Amygdala (tissue), 56 donors: ENCODE measurements around the gene PRKCH.
"Not testable (repeated sequence)": the region's sequence is repeated elsewhere in the genome, so short reads cannot be mapped to it uniquely, and the experiment has no call there.

Experiments
- DNase-seq, 56 donors: peaks; one replicate each; lab custom pipeline; 2025; lab: John Stamatoyannopoulos, UW

PRKCH gene

DNA sequence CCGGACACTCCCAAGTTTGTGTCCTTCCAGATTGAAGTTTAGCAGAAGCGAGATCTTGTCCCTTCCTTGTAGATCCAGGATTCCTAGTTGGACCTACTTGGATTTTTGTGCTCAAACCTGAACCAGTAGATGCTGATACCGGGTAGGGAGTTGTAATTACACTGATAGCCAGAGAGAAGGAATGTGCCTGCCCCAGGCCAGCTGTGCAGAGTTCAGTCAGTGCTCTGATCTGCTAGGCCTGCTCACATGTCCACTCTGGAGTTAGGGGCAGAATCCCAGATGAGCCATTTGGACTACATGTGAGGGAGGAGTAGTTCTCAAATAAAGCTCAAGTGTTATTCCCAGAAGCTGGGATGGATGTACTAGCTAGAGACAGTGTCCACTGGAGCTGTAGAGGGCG lies 65.7 kb downstream of the PRKCH start:
- DNase-seq = no peak

- DNase-seq = peak in 1 of 56 donors; percentile 4
Observed at GRCh38 chr14:61388173-61388975, 67.0 kb downstream of the PRKCH start.

DNA sequence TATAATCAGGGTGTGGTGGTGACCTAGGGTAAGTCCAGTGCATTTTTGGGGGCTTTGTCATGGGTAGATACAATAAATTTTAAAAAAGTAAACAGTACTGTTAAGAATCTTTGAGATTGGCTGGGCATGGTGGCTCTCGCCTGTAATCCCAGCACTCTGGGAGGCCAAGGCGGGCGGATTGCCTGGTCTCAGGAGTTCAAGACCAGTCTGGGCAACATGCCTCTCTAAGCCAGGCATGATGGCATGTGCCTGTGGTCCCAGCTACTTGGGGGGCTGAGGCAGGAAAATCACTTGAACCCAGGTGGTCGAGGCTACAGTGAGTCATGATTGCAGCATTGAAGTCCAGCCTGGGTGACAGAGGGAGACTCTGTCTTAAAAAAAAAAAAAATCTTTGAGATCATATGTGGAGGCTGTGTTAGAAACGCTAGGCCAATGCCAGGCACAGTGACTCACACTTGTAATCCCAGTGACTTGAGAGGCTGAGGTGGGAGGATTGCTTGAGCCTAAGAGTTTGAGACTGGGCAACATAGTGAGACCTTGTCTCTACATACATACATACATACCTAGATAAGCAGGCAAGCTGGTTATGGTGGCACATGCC lies 67.7 kb downstream of the PRKCH start:
- no peak for DNase-seq

GRCh38 chr14:61391119-61391518 lies 69.7 kb downstream of the PRKCH start:
- DNase-seq = no peak

DNA sequence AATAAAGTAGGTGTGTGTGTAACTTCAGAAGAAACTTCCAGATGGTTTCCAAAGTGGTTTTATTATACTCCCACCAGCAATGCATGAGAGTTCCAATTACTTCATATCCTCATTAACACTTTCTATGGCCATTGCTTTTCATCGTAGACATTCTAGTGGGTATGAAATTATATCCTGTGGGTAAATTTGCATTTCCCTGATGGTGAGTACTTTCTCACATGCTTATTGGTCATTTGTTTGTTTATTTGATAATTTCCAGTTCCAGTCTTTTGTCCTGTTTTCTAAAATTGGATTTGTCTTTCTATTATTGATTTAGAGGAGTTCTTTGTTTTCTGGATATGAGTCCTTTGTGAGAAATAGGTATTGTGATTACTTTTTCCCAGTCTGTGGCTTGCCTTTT lies 70.9 kb downstream of the PRKCH start:
- no peak for DNase-seq

DNA sequence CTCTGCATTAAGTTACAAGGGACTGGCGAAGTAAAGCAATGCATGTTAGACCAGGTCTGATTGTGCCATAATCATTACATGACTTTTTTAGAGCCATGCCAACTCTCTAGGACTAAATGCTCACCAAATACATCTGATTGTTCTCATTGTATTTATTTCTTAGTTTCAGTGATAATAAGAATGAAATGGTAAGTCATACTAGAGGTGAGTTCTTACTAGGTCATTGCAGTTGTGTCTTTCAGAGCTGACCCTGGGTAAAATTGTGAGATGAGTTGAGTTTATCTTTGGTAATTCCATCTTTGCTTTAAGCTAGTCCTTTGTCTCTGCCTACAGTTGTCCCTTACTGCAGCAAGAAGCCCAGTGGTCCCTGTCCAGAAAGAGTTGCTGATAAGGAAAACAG lies 73.2 kb downstream of the PRKCH start:
- no peak for DNase-seq

DNA sequence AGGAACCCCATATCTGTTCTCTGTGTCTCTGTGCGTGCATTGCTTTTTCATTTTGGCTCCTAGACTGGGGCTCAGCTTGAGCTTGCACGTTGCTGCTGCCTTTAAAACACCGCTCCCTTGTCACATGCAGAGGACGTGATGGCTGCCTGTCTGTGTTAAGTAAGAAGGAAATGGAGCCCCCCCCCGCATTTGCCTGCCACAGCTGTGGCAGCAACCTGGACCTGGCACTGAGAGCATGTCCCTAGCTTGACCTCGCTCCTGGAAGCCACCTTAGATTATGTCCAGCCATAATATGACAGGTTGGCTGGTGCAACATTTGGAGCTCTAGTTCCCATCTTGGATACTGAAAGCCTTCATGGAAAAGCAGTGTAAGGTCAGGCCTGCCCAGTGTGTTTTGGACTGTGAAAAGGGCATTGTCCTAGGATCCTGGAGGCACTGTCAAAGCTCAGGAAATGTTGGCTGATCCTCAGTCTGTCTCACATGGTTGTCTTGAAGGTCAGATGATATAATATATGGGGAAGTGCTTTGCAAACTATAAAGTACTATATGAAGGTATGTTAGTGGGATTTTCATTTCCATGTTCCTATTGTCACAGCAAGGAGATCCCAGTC lies 73.8 kb downstream of the PRKCH start:
- DNase-seq = no peak

DNA sequence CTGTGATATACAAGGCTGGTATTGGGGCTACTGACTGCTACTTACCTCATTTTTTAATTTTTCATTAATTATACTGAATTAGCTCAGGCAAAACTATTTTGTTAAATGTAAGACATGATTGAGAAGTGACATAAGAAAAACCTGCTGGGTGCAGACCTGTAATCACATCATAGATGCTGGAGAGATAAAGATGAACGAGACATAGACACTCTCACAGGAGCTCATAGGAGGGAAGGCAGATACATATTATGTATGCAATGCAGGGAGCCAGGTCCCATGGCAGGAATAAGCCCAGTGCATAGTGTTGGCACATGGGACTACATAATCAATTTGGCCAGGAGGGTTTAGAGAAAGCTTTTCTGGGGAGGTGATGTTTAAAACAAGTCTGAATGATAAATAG lies 74.9 kb downstream of the PRKCH start:
- no peak for DNase-seq

GRCh38 chr14:61396694-61397093 lies 75.3 kb downstream of the PRKCH start:
- DNase-seq = no peak

DNA sequence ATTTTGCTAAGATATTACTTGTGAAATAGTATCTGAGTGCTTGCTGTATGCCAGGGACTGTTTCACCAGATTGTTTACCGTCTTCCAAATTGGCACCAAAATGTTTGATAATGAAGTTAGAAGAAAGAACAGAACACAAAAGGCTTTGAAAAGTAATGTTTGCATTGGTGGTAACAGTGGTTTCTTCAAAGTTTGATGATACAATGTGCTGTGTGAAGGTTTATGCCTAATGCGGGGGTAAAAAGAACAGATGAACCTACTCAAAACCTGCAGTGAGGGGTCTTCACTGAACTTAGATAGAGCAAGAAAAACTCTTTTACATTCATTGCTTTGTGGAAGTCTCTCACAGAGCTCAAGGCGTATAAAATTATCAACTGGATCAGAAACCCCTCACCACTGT lies 76.2 kb downstream of the PRKCH start:
- no peak for DNase-seq

DNA sequence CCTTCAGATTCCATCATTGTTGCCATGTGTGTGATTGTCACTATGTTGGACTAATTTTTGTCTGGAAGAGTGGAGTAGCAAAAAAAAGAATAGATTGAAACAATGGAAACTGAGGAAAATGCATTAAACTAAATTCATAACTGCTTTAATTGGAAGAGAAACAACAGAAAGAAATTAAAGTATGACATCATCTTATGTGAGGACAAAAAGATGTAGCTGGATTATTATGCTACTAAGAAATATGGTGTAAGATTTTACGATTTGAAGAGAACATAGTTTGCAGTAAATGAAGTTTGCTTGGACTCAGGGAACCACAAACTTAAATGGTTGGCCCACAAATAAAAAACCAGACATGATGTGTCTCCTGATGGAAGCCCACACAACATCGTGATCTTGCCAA lies 76.8 kb downstream of the PRKCH start:
- DNase-seq = no peak

- DNase-seq = no peak
Observed at GRCh38 chr14:61399365-61399764, 78.0 kb downstream of the PRKCH start.

- no peak for DNase-seq
Observed at GRCh38 chr14:61401461-61401860, 80.1 kb downstream of the PRKCH start.

- no peak for DNase-seq
Observed at GRCh38 chr14:61403411-61403810, 82.0 kb downstream of the PRKCH start.

GRCh38 chr14:61404637-61405036 lies 83.3 kb downstream of the PRKCH start:
- DNase-seq = no peak

DNA sequence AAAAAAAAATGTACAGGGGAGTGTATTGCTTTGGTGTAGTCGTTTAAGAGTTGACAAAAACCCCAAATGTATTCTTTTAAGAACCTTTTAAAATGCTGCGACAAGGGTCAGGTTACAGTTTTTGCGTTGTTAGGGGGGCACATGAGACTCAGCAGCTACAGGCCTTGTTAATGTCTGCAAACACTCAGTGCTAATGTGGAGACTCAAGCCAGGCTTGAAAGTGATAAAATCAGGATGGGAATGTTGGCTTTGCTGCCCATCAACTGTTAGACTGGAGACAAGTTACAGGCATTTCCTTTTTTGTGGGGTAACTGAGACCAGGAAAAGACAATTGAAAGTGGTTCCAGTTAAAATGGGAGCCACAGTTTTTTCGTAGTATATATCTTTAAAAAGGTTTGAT lies 84.8 kb downstream of the PRKCH start:
- DNase-seq = no peak

DNA sequence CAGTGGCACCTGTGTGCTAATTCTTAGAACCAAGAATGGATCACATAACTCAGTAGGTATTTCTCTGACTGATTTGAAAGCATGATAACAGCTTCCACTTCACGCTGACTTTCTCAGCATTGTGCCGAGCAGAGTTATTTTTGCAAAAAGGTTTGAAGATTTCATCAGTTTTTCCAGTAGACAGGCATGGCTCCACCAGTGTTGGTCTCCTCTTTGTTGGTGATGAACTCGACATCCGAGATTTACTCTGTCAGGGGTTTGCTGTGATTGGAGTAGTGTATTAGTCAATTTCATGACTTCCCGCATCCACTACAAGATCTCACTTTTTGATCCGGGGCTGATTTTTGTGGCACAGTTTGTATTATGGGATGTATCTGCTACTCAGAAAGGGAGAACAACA lies 85.3 kb downstream of the PRKCH start:
- DNase-seq = no peak

DNA sequence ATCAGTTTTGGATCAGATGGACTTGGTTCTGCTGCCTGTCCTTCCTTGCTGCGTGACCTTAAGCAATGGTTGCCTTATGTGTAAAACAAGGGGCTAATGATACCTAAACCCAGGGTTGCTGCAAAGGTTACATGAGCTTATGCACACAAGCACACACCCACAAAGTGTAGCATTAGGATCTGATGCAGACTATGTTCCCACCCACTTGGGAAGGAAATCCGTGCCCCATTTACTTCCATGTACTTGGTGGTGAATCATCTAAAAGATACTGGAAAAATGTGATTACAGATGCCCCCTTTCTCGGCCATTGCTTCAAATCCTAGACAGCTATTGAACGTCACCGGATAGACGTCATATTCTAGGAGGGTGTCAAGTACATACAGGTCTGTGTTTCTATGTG lies 87.1 kb downstream of the PRKCH start:
- DNase-seq = no peak

- no peak for DNase-seq
Observed at GRCh38 chr14:61409782-61410181, 88.4 kb downstream of the PRKCH start.

GRCh38 chr14:61415934-61416333 lies 94.6 kb downstream of the PRKCH start:
- DNase-seq = not testable (repeated sequence)

DNA sequence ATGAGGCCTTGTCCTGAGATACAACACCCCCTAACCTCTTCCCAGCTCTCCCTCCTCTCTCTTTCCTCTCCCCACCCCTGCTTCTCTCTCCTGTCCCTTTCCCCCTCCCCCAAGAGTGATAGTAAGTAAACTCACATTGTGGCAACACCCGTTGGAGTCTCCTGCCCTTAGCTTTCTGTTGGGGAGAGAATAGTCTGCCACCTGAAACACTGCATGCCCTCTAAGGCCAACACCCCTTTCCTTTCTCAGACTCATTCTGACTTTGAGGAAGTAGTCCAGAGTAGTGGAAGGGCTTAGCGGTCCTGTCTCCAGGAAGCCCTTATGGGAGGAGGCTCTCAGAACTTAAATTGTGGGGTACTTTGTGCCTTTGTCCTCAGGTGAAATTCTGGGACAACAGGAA lies 95.2 kb downstream of the PRKCH start:
- no peak for DNase-seq

GRCh38 chr14:61417141-61417540 lies 95.8 kb downstream of the PRKCH start:
- DNase-seq = no peak
